Activated naive CD4-positive, alpha-beta T cell treated with Interleukin-2 at 50 U/mL for 16 hours (primary cell): ENCODE measurements around the gene RALGAPA1.
"Not testable (repeated sequence)": the region's sequence is repeated elsewhere in the genome, so short reads cannot be mapped to it uniquely, and the experiment has no call there.

Experiments
- DNase-seq: peaks from one replicate; pipeline ENCODE4 v3.0.0-alpha.2; 2020

Gene RALGAPA1

DNA sequence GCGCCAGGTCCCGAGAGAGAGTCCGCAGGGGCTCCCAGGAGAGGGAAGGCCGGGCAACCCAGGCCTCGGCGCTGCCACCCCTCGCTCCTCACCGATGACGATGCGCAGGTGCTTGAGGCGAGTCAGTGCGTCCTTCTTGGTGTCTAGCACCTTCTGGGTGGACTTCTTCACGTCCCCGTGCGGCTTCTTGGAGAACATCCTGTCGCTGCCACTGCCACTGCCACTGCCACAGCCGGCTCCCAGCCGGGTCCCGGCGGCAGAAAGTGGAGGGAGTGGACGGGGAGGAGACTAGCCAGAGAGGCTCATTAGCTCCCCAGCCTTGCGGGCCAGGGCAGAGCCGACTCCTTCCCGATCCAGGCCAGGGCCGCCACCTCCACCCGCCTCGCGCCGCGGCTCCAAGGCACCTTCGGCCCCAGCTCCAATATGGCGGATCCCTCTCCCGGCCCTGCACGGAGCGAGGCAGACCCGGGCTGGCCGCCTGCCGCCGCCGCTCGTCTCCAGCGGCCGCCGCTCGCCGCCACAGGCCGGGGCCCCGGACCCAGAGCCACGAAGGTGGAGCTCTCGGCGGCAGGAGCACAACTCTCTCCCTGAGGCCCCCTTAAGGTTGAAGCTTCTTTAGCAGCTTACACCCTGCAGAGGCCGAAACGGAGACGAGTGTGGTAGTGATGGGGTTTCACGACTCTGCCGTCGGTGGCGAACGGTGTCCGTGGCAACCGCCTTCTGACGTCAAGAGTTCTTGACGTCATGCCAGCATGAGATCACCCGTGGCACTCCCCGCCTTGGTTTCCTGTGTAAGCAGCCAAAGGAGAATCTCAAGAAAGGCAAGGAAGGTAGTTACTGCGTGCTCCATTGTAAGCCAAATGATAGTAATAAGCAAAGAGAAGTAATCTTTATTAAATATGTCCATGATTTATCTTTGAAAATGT lies at the start of gene RALGAPA1:
Gene RALGAPA1, minus strand, starts transcription at position 658 of the 926 bp plus-strand sequence. Its CDS starts 460 bp downstream, at position 198.
- DNase-seq = peak; percentile 92

DNA sequence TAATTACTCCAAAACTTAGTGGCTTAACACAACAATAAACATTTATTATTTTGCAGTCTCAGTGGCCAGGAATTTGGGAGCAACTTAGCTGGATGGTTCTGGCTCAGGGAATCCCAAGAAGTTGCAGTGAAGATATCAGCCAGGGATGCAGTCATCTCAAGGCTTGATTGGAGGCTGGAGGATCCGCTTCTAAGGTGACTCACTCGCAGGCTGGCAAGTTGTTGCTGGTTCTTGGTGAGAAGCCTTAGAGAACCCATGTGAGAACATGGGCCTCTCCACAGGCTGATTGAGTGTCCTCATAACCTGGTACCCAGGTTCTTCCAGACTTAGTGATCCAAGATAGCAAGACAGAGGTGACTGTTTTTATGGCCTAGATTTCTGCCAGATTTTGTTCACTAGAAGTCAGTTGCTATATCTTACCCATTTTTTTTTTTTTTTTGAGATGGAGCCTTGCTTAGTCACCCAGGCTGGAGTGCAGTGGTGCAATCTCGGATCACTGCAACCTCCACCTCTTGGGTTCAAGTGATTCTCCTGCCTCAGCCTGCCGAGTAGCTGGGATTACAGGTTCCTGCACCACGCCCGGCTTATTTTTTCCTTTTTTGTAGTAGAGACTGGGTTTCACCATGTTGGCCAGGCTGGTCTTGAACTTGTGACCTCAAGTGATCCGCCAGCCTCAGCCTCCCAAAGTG lies 49.6 kb upstream of the RALGAPA1 start:
- no peak for DNase-seq

DNA sequence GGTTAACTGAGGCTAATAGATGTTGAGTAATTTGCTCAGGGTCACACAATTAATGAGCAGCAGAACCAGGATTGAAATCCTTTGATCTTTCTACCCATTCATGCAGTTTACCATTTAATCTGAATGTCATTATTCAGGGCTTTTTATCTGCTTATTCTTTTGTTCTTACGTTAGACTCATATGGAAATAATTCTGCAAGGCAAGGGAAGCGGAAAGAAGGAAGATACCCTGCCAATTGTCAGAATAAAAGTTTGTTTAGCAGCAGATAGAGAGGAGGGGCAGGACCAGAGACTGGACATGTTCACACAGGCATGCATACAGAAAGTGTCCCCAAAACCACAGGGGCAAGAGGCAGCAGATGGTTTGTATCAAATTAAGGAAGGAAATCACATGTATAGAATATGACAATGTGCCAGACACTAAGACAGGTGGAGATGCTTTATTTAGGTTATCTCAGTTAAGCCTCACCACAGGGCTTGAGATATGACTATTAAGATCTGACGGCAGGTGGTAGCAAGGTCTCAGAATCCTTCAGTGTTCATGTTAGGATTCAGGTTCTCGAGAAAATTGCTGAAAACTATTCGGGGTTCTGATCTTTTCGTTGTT lies 46.9 kb upstream of the RALGAPA1 start:
- DNase-seq = no peak

GRCh38 chr14:35854696-35855270 lies 45.7 kb upstream of the RALGAPA1 start:
- DNase-seq = no peak

GRCh38 chr14:35853225-35853624 lies 44.1 kb upstream of the RALGAPA1 start:
- no peak for DNase-seq

GRCh38 chr14:35851823-35852222 lies 42.7 kb upstream of the RALGAPA1 start:
- DNase-seq = no peak

- no peak for DNase-seq
Observed at GRCh38 chr14:35849122-35849521, 40.0 kb upstream of the RALGAPA1 start.

DNA sequence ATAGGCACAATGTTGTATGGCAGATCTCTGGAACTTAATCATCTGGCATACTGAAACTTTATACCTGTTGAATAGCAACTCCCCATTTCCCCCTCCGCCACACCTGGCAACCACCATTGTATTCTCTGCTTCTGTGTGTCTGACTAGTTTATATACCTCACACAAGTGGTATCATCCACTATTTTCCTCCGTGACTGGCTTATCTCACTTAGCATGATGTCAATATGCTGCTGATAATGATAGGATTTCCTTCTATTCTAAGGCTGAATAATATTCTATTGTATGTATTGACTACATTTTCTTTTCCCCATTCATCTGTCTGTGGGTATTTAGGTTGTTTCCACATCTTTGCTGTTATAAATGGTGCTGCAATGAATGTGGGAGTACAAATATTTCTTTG lies 38.5 kb upstream of the RALGAPA1 start:
- DNase-seq = no peak

DNA sequence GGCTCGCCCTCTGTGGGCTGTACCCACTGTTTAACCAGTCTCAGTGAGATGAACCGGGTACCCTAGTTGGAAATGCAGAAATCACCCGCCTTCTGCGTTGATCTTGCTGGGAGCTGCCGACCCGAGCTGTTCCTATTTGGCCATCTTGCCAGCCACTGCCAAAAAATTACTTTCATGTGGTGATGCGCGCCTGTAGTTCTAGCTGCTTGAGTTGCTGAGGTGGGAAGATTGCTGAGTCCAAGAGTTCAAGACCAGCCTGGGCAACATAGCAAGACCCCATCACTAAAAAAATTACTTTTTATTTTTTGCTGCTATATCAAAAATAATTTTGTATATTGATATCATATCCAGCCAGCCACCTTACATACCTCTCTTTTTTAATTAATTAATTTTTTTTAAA lies 35.4 kb upstream of the RALGAPA1 start:
- DNase-seq = no peak

DNA sequence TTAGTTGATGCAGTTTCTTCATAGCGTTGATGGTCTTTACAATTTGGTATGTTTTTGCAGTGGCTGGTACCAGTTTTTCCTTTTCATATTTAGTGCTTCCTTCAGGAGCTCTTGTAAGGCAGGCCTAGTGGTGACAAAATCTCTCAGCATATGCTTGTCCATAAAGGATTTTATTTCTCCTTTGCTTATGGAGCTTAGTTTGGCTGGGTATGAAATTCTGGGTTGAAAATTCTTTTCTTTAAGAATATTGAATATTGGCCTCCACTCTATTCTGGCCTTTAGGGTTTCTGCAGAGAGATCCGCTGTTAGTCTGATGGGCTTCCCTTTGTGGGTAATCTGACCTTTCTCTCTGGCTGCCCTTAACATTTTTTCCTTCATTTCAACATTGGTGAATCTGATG lies 33.1 kb upstream of the RALGAPA1 start:
- DNase-seq = not testable (repeated sequence)

DNA sequence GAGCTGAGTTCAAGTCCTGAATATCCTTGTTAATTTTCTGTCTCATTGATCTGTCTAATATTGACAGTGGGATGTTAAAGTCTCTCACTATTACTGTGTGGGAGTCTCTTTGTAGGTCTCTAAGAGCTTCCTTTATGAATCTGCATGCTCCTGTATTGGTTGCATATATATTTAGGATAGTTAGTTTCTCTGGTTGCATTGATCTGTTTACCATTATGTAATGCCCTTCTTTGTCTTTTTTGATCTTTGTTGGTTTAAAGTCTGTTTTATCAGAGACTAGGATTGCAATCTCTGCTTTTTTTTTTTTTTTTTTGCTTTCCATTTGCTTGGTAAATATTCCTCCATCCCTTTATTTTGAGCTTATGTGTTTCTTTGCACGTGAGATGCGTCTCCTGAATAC lies 32.6 kb upstream of the RALGAPA1 start:
- not testable (repeated sequence) for DNase-seq

DNA sequence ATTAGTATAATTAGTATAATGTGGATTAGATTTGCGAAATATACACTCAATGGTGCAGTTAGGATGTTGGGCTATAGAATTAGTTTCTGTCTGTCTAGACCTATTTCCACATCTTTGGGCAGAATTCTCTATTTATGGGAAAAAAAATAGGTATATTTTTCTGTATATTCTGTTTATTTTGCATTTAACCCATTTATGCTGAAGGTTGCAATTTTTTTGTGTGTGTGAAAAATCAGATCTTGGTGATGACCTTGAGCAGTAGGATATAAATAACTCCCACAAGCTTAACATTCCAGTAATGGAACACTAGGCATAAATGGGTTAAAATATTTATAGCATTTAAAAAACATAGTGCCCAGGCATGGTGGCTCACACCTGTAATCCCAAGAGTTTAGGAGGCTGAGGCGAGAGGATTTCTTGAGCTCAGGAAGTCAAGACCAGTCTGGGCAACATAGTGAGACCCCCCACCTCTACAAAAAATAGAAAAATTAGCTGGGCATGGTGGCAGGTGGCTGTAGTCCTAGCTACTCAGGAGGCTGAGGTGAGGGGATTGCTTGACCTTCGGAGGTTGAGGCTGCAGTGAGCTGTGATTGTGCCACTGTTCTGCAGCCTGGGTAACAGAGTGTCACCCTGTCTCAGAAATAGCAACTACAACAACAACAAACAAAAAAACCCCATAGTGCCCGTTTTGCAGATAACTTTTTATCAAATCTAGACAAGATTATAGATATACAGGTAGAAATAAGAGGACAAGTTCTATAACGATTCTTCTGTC lies 26.3 kb upstream of the RALGAPA1 start:
- DNase-seq = no peak

- no peak for DNase-seq
Observed at GRCh38 chr14:35829449-35829848, 20.4 kb upstream of the RALGAPA1 start.

- no peak for DNase-seq
Observed at GRCh38 chr14:35827678-35828472, 18.8 kb upstream of the RALGAPA1 start.

GRCh38 chr14:35826952-35827416 lies 17.9 kb upstream of the RALGAPA1 start:
- no peak for DNase-seq

DNA sequence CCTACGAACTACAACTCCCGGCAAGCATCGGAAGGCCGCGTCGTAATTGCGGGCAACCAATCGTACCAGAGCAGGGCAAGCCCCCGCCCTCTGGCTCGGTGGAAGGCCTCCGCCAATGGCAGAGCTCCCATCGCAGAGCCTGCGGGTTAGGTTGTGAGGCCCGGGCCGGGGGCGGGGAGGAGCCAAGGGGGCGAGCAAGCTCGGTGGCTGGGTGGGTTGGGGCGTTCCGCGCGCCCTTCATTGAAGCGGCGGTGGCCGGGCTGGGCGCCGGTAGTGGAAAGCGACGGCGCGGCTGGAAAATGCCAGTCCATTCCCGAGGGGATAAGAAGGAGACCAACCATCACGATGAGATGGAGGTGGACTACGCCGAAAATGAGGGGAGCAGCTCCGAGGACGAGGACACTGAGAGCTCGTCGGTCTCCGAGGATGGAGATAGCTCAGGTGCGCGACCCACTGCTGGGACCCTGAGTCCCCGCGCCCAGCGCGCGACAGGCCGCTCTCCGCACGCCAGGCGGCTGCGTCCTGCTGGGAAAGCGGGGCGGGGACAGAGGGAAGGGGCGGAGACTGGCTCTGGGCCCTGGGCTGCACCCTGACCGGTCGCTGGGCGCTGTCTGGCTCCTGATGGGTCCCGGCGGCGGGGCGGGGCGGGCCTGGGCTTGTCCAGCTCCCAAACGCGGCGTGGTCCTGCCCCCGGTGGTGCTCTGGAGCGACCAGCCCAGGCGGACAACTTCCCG lies 17.3 kb upstream of the RALGAPA1 start, which contains the start of gene BRMS1L:
Gene BRMS1L, plus strand, starts transcription at position 121 of the 734 bp plus-strand sequence. Its CDS starts 179 bp downstream, at position 300.
- DNase-seq = peak; percentile 97

- DNase-seq = no peak
Observed at GRCh38 chr14:35825968-35826217, 16.8 kb upstream of the RALGAPA1 start.

DNA sequence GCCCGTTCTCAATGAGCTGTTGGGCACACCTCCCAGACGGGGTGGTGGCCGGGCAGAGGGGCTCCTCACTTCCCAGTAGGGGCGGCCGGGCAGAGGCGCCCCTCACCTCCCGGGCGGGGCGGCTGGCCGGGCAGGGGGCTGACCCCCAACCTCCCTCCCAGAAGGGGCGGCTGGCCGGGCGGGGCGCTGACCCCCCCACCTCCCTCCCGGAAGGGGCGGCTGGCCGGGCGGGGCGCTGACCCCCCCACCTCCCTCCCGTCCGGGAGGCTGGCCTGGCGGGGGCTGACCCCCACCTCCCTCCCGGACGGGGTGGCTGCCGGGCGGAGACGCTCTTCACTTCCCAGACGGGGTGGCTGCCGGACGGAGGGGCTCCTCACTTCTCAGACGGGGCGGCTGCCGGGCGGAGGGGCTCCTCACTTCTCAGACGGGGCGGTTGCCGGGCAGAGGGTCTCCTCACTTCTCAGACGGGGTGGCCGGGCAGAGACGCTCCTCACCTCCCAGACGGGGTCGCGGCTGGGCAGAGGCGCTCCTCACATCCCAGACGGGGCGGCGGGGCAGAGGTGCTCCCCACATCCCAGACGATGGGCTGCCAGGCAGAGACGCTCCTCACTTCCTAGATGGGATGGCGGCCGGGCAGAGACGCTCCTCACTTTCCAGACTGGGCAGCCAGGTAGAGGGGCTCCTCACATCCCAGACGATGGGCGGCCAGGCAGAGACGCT lies 15.5 kb upstream of the RALGAPA1 start:
- not testable (repeated sequence) for DNase-seq

DNA sequence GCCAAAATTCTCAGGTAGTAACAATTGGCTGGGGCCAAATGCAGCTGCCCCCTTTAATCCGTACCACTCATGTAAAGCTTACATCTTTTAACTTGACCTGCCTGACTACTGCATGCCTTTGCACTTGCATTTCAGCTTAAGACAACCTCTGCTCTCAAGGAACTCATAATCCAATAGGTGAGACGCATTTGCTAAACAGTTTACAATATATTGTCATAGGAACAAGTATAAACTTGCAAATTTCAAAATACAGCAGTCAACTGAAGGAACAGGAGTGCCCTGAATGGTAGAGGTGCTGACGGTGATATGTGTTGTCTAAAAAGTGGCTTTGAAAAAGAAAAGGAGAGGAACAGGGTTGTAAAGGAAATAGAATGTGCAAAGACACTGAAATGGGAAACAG lies 13.4 kb upstream of the RALGAPA1 start:
- no peak for DNase-seq
